ENCODE data around the gene RABAC1.
"Not testable (repeated sequence)": the region's sequence is repeated elsewhere in the genome, so short reads cannot be mapped to it uniquely, and the experiment has no call there.

RABAC1 gene

GRCh38 chr19:41918653-41919244, 40.4 kb downstream of the RABAC1 start:
- Mint-ChIP-seq H3K27ac (no peak overlapping the region), H3K4me1 (ENCODE audit: low read depth in 2 of 2) (peaks cover 10% of the 10 kb centered on the region in 2 donors), H3K27me3 (peaks cover 21 to 30% of the 10 kb centered on the region in 2 donors), H3K9me3 (no peaks in the 10 kb centered on the region), H3K4me3 (no peak overlapping the region), H3K36me3 (ENCODE audit: insufficient read depth) (peaks cover 12% of the 10 kb centered on the region)
- ATAC-seq (replicated peaks) = peak; percentile 10
- no peak for DNase-seq

GRCh38 chr19:41918095-41918494, 41.0 kb downstream of the RABAC1 start:
- Mint-ChIP-seq H3K4me3 (no peak overlapping the region), H3K27ac (no peak overlapping the region), H3K4me1 (ENCODE audit: low read depth in 2 of 2) (peaks cover 8 to 15% of the 10 kb centered on the region in 2 donors), H3K36me3 (ENCODE audit: insufficient read depth) (peaks cover 15% of the 10 kb centered on the region), H3K9me3 (no peaks in the 10 kb centered on the region), H3K27me3 (peaks cover 21 to 23% of the 10 kb centered on the region in 2 donors)
- no peak for DNase-seq
- peak; percentile 12 for ATAC-seq (replicated peaks)

DNA sequence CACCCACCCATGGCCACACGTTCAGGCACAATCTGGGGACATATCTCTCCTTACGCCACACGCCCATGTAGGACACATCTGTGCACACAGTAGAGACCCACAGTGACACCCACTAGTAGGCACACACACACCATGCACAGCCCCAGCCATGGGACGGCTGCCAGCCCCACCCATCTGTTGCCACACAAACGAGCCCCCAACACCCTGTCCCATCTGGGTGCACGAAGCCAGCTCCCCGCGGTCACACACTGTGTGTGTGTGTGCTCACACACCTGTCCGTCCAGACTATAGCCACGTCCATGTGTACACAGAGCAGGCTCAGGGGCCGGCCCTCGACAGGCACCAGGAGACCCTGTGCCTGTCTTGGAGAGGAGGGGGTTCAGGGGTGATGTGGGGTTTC, 41.4 kb downstream of the RABAC1 start:
- Mint-ChIP-seq H3K27ac (no peak overlapping the region), H3K4me3 (no peak overlapping the region), H3K9me3 (no peaks in the 10 kb centered on the region), H3K36me3 (ENCODE audit: insufficient read depth) (peaks cover 18% of the 10 kb centered on the region), H3K27me3 (peaks cover 19% of the 10 kb centered on the region in 2 donors), H3K4me1 (ENCODE audit: low read depth in 2 of 2) (peaks cover 8 to 15% of the 10 kb centered on the region in 2 donors)
- no peak for ATAC-seq (replicated peaks)
- DNase-seq = no peak

GRCh38 chr19:41915776-41916414, 43.2 kb downstream of the RABAC1 start:
- Mint-ChIP-seq H3K9me3 (no peaks in the 10 kb centered on the region), H3K4me3 (no peak overlapping the region), H3K4me1 (ENCODE audit: low read depth in 2 of 2) (peaks cover 20 to 26% of the 10 kb centered on the region in 2 donors), H3K27me3 (peaks cover 10 to 13% of the 10 kb centered on the region in 2 donors), H3K36me3 (ENCODE audit: insufficient read depth) (peaks cover 25% of the 10 kb centered on the region), H3K27ac (no peak overlapping the region)
- ATAC-seq (replicated peaks) = peak; percentile 39
- no peak for DNase-seq

DNA sequence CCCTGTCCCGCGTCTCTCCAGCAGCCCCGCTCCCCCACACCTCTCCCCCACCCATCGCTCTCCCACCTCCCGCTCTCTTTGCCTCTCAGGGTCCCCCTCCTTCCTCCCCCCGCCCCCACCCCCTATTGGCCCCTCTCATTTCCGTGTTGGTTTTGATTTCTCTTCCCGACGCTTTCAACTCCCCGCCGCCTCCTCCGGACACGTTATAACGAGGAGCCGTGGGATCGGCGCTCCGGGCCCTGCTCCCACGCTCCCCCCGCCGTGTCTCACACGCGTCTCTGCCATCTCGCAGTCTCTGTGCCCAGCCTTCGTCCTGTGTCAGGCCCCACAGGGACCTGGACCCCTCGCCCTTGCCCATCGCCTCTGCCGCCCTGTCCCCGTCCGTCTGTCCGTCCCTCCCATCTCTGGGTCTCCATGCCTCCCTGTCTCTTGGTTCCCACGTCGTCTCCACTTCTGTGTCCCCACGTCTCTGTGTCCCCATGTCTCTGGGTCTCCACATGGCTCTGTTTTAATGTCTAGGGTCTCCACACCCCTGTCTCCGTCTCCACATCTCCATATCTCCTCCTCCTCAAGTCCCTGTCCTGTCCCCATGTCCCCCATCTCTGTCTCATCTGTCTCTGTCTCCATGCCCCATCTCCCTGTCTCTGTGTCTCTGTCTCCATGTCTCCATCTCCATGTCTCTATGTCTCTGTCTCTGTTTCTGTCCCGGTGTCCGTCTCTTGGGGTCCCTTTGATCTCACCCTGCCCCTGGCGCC, 43.9 kb downstream of the RABAC1 start:
- H3K27ac Mint-ChIP-seq = no peak overlapping the region
- H3K36me3 Mint-ChIP-seq (ENCODE audit: insufficient read depth) = peaks cover 31% of the 10 kb centered on the region
- peaks cover 27 to 33% of the 10 kb centered on the region in 2 donors for H3K4me1 Mint-ChIP-seq (ENCODE audit: low read depth in 2 of 2)
- no peaks in the 10 kb centered on the region for H3K9me3 Mint-ChIP-seq
- ATAC-seq (replicated peaks) (no peak), DNase-seq (no peak)
- peaks cover 8 to 13% of the 10 kb centered on the region in 2 donors for H3K27me3 Mint-ChIP-seq
- no peak overlapping the region for H3K4me3 Mint-ChIP-seq

DNA sequence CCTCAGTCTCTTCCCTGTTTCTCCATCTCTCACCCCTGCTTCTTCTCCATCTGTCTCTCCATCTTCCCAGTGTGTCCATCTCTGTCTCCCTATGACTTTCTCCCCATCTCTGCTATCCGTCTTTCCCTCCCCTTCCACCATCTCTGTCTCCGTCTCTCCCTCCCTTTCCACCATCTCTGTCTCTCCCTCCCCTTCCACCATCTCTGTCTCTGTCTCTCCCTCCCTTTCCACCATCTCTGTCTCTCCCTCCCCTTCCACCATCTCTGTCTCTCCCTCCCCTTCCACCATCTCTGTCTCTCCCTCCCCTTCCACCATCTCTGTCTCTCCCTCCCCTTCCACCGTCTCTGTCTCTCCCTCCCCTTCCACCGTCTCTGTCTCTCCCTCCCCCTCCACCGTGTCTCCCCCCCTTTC, 44.7 kb downstream of the RABAC1 start:
- DNase-seq; H3K9me3 Mint-ChIP-seq; ATAC-seq (replicated peaks): not testable (repeated sequence)
- Mint-ChIP-seq H3K4me3 (peak overlapping the region in 1 of 2 donors; percentile 60), H3K36me3 (ENCODE audit: insufficient read depth) (peaks cover 34% of the 10 kb centered on the region), H3K4me1 (ENCODE audit: low read depth in 2 of 2) (peaks cover 30 to 34% of the 10 kb centered on the region in 2 donors), H3K27ac (peak overlapping the region in 1 of 2 donors; percentile 57), H3K27me3 (peaks cover 8 to 13% of the 10 kb centered on the region in 2 donors)

GRCh38 chr19:41913538-41914423, 45.3 kb downstream of the RABAC1 start:
- no peak for DNase-seq
- Mint-ChIP-seq H3K36me3 (ENCODE audit: insufficient read depth) (peaks cover 41% of the 10 kb centered on the region), H3K4me3 (peak overlapping the region in 1 of 2 donors; percentile 60), H3K4me1 (ENCODE audit: low read depth in 2 of 2) (peaks cover 34 to 36% of the 10 kb centered on the region in 2 donors), H3K9me3 (no peaks in the 10 kb centered on the region), H3K27me3 (peaks cover 8 to 13% of the 10 kb centered on the region in 2 donors), H3K27ac (peak overlapping the region in 1 of 2 donors; percentile 83)
- ATAC-seq (replicated peaks) = peak; percentile 3

GRCh38 chr19:41912899-41913537, 46.1 kb downstream of the RABAC1 start:
- ATAC-seq (replicated peaks) = peak; percentile 38
- peaks cover 34 to 38% of the 10 kb centered on the region in 2 donors for H3K4me1 Mint-ChIP-seq (ENCODE audit: low read depth in 2 of 2)
- peak overlapping the region in 1 of 2 donors; percentile 60 for H3K4me3 Mint-ChIP-seq
- no peak for DNase-seq
- peak overlapping the region in 1 of 2 donors; percentile 83 for H3K27ac Mint-ChIP-seq
- H3K27me3 Mint-ChIP-seq = peaks cover 8 to 13% of the 10 kb centered on the region in 2 donors
- no peaks in the 10 kb centered on the region for H3K9me3 Mint-ChIP-seq
- peaks cover 46% of the 10 kb centered on the region for H3K36me3 Mint-ChIP-seq (ENCODE audit: insufficient read depth)

DNA sequence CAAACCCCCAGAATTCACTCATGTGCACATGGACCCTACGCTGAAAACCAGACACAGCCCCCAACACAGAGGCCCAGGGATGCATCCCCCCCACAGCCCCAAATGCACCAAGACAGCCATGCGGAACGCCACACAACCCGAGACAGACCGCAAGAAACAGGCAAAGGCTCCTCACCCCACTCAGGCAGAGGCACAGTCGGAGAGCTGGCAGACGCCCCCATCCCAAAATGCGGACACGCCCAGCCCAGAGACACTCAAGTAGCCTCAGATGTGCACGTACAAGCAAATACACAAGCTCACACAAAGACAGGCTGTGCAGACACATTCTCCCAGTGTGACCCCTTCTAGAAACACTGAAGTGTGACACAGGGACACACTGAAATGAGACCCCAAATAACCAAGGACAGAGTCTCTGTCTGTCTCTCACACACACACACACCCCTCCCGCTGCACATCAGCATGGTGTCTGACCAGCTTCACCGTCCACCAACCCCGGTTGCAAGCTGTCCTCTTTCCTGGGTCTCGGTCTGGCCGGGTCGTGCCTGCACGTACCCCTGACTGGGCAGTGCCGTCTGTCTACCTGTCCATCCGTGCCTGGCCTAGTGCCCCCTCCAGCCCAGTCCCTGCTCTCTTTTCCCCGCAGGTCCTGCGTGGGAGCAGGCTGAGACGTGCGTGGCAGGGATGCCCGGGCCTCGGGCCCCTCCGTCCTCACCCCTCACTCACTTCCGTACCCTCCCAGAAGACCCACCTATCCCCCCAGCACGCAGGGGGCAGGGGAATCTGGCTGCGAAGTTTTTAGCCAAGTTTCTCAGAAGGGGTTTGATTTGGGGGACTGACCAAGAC, 47.0 kb downstream of the RABAC1 start:
- Mint-ChIP-seq H3K27ac (peak overlapping the region; percentile 81 to 83), H3K36me3 (ENCODE audit: insufficient read depth) (peaks cover 48% of the 10 kb centered on the region), H3K4me3 (peak overlapping the region in 1 of 2 donors; percentile 41), H3K27me3 (peaks cover 8 to 13% of the 10 kb centered on the region in 2 donors), H3K4me1 (ENCODE audit: low read depth in 2 of 2) (peaks cover 37 to 38% of the 10 kb centered on the region in 2 donors), H3K9me3 (no peaks in the 10 kb centered on the region)
- DNase-seq (no peak), ATAC-seq (replicated peaks) (no peak)

DNA sequence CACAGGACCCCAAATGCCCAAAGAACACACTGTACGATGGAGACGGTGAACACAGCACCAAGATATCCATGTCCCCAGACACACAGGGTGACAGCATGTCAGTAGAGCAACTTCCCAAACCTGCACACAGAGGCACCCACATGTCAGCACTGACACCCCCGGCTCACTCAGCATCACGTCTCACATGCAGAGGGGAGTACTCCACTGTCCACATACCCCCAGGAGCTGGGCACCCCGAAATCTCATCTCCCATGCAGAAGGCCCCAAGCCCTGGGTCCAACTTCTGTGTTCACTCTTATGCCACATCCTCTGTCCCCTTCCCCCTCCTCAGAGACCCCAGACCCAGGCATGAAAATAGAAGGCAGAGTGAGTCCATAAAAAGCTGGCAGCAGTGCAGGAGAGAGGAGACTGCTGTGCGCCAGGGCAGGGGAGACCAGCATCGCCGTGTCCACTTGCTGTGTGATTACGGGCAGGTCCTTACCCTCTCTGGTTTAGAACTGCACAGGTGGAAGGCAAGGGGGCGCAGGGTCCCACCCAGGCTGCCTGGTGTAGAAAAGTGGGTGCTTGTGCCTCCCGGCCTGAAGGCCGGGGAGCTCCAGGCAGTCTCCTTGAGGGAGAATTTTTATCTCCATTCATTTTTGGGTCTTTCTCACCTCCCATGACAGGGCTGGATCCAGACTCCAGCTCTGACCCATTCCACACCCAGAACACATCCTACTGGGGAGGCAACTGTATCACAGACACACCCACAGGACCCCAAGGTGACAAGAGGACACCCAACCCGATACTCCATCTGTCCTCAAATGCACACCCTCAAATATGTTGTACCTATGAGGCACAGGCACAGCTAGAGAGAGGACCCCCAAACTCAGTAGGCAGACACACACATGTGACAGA, 47.9 kb downstream of the RABAC1 start:
- DNase-seq (no peak), ATAC-seq (replicated peaks) (peak; percentile 41)
- H3K27me3 Mint-ChIP-seq = peaks cover 8 to 13% of the 10 kb centered on the region in 2 donors
- peak overlapping the region; percentile 50 to 81 for H3K27ac Mint-ChIP-seq
- H3K36me3 Mint-ChIP-seq (ENCODE audit: insufficient read depth) = peaks cover 57% of the 10 kb centered on the region
- no peaks in the 10 kb centered on the region for H3K9me3 Mint-ChIP-seq
- H3K4me3 Mint-ChIP-seq = peak overlapping the region in 1 of 2 donors; percentile 41
- peaks cover 42 to 44% of the 10 kb centered on the region in 2 donors for H3K4me1 Mint-ChIP-seq (ENCODE audit: low read depth in 2 of 2)
